HepG2 (cell line): Measurements from ENCODE around the gene VAC14. TPM values are rescaled to one million over a fixed set of nuclear protein-coding genes. Genes with fewer than 3 reads are reported as not detected.

Source experiments
- ATM ChIP-seq: fragments of 450-650 bp; IDR thresholded peaks from 2 replicates; pipeline ENCODE4 v1.7.1; 2017; ENCODE audit warnings: mild to moderate bottlenecking, borderline replicate concordance
- DR1 ChIP-seq: sonication (generic); formaldehyde crosslinking; IDR thresholded peaks from 2 replicates; pipeline ENCODE4 v1.8.0; 2021; ENCODE audit warnings: mild to moderate bottlenecking, missing genetic modification reagents, inconsistent platforms
- HBP1 ChIP-seq: IDR thresholded peaks from 2 replicates; pipeline ENCODE4 v1.6.1; 2016; ENCODE audit warnings: low read depth, control low read depth
- LCORL ChIP-seq, 2 experiments: fragments of 450-650 bp in 1 of 2; sonication (generic) in 1 of 2; formaldehyde crosslinking in 1 of 2; IDR thresholded peaks; 2 replicates each; pipeline versions ENCODE4 v1.5.0 to v1.6.1; 2017 to 2020; ENCODE audit warnings: antibody characterized with exemption in 1 of 2, missing genetic modification reagents in 1 of 2
- PAF1 ChIP-seq: IDR thresholded peaks from 2 replicates; pipeline ENCODE4 v1.6.1; 2016; ENCODE audit warnings: missing genetic modification reagents, missing compliant biosample characterization
- RARA ChIP-seq: IDR thresholded peaks from 2 replicates; pipeline ENCODE4 v1.6.1; 2016; ENCODE audit warnings: missing genetic modification reagents, missing compliant biosample characterization
- RNF2 ChIP-seq: fragments of 450-650 bp; conservative IDR thresholded peaks from 2 replicates; pipeline ENCODE4 v1.6.1; 2016; ENCODE audit warnings: low read depth
- RORA ChIP-seq: sonication (generic); formaldehyde crosslinking; IDR thresholded peaks from 2 replicates; pipeline ENCODE4 v1.5.0; 2020; ENCODE audit warnings: mild to moderate bottlenecking, missing genetic modification reagents, moderate library complexity
- TAF15 ChIP-seq: fragments of 200-400 bp; formaldehyde crosslinking; IDR thresholded peaks from one replicate; pipeline ENCODE4 v1.6.1; 2018; ENCODE audit warnings: mild to moderate bottlenecking, low read depth, low read length; ENCODE audit not compliant: poor library complexity, severe bottlenecking
- TP53 ChIP-seq: sonication (generic); formaldehyde crosslinking; conservative IDR thresholded peaks from 2 replicates; pipeline ENCODE4 v1.4.0; 2020; ENCODE audit warnings: missing genetic modification reagents
- UBTF ChIP-seq: sonication (generic); formaldehyde crosslinking; IDR thresholded peaks from 2 replicates; pipeline ENCODE4 v1.4.0; 2020; ENCODE audit warnings: mild to moderate bottlenecking, missing genetic modification reagents
- ZBTB3 ChIP-seq: sonication (generic); formaldehyde crosslinking; IDR thresholded peaks from 2 replicates; pipeline ENCODE4 v1.4.0; 2020; ENCODE audit warnings: low read depth, mild to moderate bottlenecking, moderate library complexity, missing genetic modification reagents, borderline replicate concordance
- ZBTB37 ChIP-seq: sonication (generic); formaldehyde crosslinking; IDR thresholded peaks from 2 replicates; pipeline ENCODE4 v1.4.0; 2020; ENCODE audit warnings: mild to moderate bottlenecking, missing genetic modification reagents
- ZNF264 ChIP-seq: sonication (generic); formaldehyde crosslinking; IDR thresholded peaks from 2 replicates; pipeline ENCODE4 v1.4.0; 2020; ENCODE audit warnings: missing genetic modification reagents
- ZNF484 ChIP-seq: sonication (generic); formaldehyde crosslinking; IDR thresholded peaks from 2 replicates; pipeline ENCODE4 v1.5.1; 2020; ENCODE audit warnings: mild to moderate bottlenecking, low read depth, missing genetic modification reagents, borderline replicate concordance
- ZSCAN31 ChIP-seq: sonication (generic); formaldehyde crosslinking; IDR thresholded peaks from 2 replicates; pipeline ENCODE4 v1.5.0; 2020; ENCODE audit warnings: low read depth, mild to moderate bottlenecking, missing genetic modification reagents
- polyA plus RNA-seq, 8 experiments: library from polyadenylated mRNA; depleted of rRNA in 3 of 8; stranded (reverse) in 7 of 8; unstranded in 1 of 8; fragments of >200 nt; fragmentation: Illumina TruSeq in 4 of 8; extraction: Trizol in 4 of 8; gene quantifications; 2 replicates each; pipeline versions ENCODE4 v1.2.1 to v1.2.3, GENCODE V29; 2011 to 2016; ENCODE audit warnings: low read depth in 4 of 8, missing spikeins in 1 of 8, mixed read lengths in 1 of 8; ENCODE audit not compliant: insufficient read depth in 1 of 8
- total RNA-seq, 5 experiments: library from RNA; depleted of rRNA; stranded (reverse); fragments of >200 nt; fragmentation: Illumina TruSeq; extraction: Trizol; gene quantifications; 2 replicates each; pipeline ENCODE4 v1.2.3, GENCODE V29; 2016; ENCODE audit warnings: low read depth in 1 of 5
- TF ChIP-seq, protein P1 (sequence below): IDR thresholded peaks from 2 replicates; pipeline ENCODE4 v1.6.1; 2016; ENCODE audit warnings: missing compliant biosample characterization, missing genetic modification reagents, borderline replicate concordance
- TF ChIP-seq, protein P2 (sequence below): IDR thresholded peaks from 2 replicates; pipeline ENCODE4 v1.6.1; 2016; ENCODE audit warnings: missing genetic modification reagents, missing compliant biosample characterization
- TF ChIP-seq, protein P3 (sequence below): sonication (generic); formaldehyde crosslinking; IDR thresholded peaks from 2 replicates; pipeline ENCODE4 v1.8.0; 2022; ENCODE audit warnings: missing genetic modification reagents, mild to moderate bottlenecking, borderline replicate concordance

Gene VAC14
- total and polyA plus RNA-seq, 2 of the 13 experiments (the other 11 are each of a cell fraction or from before 2014, with no cell fraction given), result 23.5 to 24.6 TPM

GRCh38 chr16:70746040-70746707 is 54.8 kb downstream of the VAC14 start (continued):
- TF ChIP-seq, protein P1, sequence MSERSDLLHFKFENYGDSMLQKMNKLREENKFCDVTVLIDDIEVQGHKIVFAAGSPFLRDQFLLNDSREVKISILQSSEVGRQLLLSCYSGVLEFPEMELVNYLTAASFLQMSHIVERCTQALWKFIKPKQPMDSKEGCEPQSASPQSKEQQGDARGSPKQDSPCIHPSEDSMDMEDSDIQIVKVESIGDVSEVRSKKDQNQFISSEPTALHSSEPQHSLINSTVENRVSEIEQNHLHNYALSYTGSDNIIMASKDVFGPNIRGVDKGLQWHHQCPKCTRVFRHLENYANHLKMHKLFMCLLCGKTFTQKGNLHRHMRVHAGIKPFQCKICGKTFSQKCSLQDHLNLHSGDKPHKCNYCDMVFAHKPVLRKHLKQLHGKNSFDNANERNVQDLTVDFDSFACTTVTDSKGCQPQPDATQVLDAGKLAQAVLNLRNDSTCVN, result peak; percentile 33; the same call in 1 of the 2 replicates
- TF ChIP-seq HBP1, result peak; percentile 52
- no peak for TF ChIP-seq ATM
- TF ChIP-seq PAF1, result no peak
- TF ChIP-seq TP53, result no peak
- no peak; the same call in 1 of the 2 replicates for TF ChIP-seq ZNF264 (CRISPR knock-in tag)
- TF ChIP-seq ZBTB3, result peak; percentile 75
- TF ChIP-seq ZBTB37 (CRISPR knock-in tag), result peak; percentile 80; the same call in 1 of the 2 replicates
- TF ChIP-seq ZNF484 (CRISPR knock-in tag), result no peak
- no peak for TF ChIP-seq RARA
- no peak for TF ChIP-seq RORA (CRISPR knock-in tag)
- TF ChIP-seq LCORL (IDR thresholded peaks at IDR 0.05), result peak; percentile 56
- TF ChIP-seq LCORL (CRISPR knock-in tag; IDR thresholded peaks at IDR 0.05), result no peak
- peak; percentile 85 for TF ChIP-seq TAF15
- TF ChIP-seq, protein P2, sequence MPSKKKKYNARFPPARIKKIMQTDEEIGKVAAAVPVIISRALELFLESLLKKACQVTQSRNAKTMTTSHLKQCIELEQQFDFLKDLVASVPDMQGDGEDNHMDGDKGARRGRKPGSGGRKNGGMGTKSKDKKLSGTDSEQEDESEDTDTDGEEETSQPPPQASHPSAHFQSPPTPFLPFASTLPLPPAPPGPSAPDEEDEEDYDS, result 0 out of 2 replicates have a peak, but pooled peaks have one; percentile 37
- TF ChIP-seq DR1 (CRISPR knock-in tag), result peak; percentile 84; the same call in 1 of the 2 replicates
- TF ChIP-seq UBTF (CRISPR knock-in tag), result no peak
- TF ChIP-seq ZSCAN31 (CRISPR knock-in tag), result 0 out of 2 replicates have a peak, but pooled peaks have one; percentile 55
- TF ChIP-seq RNF2, result no peak; the same call in none of the 2 replicates
- TF ChIP-seq, protein P3, sequence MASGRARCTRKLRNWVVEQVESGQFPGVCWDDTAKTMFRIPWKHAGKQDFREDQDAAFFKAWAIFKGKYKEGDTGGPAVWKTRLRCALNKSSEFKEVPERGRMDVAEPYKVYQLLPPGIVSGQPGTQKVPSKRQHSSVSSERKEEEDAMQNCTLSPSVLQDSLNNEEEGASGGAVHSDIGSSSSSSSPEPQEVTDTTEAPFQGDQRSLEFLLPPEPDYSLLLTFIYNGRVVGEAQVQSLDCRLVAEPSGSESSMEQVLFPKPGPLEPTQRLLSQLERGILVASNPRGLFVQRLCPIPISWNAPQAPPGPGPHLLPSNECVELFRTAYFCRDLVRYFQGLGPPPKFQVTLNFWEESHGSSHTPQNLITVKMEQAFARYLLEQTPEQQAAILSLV (CRISPR knock-in tag), result peak; percentile 37; the same call in 1 of the 2 replicates
